GM19463 (cell line): ENCODE results near the gene ANGEL2.
A peak's percentile ranks its signal among the peaks of the same experiment; 100 is the strongest.
"Not testable (repeated sequence)": the region's sequence is repeated elsewhere in the genome, so short reads cannot be mapped to it uniquely, and the experiment has no call there.

ENCODE experiments used
- ATAC-seq: cut with Tn5 transposase; IDR thresholded peaks from one replicate; pipeline ENCODE4 v1.9.1; 2021; ENCODE audit warnings: mild to moderate bottlenecking, moderate library complexity; ENCODE audit not compliant: unreplicated experiment

The ANGEL2 gene

DNA sequence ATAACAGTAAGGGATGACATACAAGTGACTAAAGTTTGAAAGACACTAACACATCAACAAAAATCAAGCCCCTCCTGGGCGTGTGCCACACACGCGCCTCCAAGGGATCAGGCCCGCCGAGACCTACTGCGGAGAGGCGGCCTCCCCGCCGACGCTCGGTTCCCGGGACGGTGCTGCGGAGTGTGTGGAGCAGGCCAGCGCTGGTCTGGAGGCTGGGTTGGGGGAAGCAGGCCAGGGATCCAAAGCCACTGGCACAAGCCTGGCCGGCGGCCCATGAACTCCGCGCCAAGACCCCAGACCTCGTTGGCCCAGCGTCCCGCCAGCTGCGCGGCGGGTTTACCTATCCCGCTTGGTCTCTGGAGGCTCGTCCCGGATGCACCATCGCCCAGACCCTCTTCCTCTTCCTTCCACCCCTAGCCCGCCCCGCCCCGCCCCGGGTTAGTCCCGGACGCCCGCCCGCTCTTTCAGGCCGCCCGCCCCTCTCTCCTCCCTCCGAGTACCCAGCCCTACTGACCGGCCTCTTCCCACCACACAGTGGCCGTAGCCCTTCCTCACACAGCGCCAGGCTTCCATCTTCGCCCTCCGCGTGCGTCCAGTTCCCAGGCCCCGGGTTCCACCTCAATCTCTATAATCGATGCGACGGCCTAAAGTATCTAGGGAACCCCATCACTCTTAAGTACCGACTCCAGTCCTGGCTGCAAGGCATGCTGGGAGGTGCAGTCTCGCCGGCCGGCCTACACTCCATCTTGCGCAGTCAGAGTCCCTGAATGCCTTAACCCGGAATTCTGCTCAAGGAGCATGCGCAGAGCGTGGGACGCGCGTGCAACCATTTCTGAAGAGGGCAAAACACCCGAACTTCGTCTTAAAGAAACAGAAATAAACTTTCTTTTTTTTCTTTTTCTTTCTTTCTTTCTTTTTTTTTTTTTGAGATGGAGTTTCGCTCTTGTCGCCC lies at the start of gene ANGEL2:
Gene ANGEL2 (minus strand): TSS at position 769 of the 952 bp plus-strand sequence. CDS start 196 bp downstream, at position 573.
- peak; percentile 89 for ATAC-seq

- no peak for ATAC-seq
Observed at GRCh38 chr1:213061263-213061662, 45.6 kb upstream of the ANGEL2 start.

DNA sequence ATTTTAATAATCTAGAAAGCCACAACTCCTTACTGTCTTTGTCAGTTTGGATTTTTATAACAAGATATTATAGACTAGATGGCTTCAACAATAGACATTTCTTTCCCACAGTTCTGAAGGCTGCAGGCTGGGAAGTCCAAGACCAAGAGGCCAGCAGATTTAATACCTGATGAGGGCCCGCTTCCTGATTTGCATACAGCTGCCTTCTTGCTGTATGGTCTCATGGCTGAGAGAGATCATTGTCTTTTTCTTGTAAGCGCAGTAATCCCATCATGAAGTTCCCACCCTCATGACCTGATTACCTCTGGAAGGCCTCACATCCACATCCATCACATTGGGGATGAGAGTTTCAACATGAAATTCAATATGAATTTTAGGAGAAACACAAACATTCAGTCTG lies 45.2 kb upstream of the ANGEL2 start:
- ATAC-seq = no peak

- no peak for ATAC-seq
Observed at GRCh38 chr1:213057264-213058059, 41.8 kb upstream of the ANGEL2 start.

- ATAC-seq = no peak
Observed at GRCh38 chr1:213055767-213056166, 40.1 kb upstream of the ANGEL2 start.

DNA sequence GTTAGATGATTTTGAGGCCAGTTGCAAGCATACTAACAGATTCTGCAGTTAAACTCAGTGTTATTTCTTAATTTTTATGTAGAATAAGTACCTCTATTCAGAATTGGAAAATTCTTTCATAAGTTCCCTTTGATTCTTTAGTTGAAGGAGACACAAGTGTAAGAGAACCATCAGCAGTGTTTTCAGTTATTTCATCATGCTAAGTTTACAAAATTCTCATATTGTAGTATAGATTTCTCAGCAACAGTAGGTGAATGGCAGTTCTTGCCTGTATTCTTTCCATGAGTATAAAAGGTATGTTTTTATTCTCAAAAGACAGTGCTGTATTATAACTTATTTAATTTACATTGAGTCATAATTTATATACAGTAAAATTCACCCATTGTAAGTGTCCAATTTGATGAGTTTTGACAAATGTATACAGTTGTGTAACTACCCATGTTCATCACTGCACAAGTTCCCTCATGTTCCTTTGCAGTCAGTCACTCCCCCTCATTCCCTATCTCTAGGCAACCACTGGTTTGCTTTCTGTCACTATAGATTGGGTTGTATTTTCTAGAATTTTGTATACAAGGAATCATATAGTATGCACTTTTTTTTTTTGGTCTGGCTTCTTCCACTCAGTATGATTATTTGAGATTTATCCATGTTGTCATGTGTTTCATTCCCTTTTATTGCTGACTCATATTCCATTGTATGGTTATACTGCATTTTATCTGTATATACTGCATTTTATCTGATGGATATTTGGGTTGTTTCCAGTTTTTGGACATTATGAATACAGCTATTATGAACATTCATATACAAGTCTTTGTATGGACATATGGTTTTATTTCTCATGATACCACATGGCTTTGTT lies 39.3 kb upstream of the ANGEL2 start:
- ATAC-seq = no peak

GRCh38 chr1:213054142-213054541 lies 38.5 kb upstream of the ANGEL2 start:
- ATAC-seq = no peak

DNA sequence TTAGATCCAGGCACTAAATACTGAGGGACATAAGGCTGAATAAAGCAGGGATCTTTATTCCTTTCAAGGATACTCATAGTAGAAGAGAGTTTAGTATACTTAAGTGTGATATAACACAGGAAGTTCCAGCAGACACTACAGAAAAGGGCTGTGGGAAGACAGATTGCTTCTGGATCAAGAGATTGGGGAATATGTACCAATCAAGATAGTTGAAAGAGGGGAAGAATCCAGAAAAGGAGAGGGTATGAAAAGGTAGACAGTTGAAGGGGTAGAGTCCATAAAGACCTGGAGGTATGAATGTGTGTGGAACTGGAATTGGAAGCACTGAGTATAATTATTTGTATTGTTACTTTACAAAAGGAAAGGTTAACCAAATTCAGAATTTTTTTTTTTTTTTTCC lies 37.8 kb upstream of the ANGEL2 start:
- ATAC-seq = no peak

DNA sequence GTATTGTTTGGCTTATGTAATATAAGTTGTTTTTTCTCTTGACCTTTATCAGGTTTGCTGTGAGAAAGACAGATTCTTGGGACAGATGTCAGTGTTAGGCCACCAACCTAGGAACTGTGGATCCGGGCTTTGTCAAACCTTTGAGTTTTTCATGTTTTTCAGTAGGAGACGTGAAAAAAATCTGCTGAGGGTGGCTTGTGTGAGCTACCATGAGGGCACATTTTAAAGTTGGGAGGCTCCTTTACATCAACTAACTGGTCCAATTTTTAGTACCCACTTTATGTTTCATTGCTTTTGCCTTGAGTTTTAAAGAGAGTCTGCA lies 36.2 kb upstream of the ANGEL2 start:
- ATAC-seq = no peak

DNA sequence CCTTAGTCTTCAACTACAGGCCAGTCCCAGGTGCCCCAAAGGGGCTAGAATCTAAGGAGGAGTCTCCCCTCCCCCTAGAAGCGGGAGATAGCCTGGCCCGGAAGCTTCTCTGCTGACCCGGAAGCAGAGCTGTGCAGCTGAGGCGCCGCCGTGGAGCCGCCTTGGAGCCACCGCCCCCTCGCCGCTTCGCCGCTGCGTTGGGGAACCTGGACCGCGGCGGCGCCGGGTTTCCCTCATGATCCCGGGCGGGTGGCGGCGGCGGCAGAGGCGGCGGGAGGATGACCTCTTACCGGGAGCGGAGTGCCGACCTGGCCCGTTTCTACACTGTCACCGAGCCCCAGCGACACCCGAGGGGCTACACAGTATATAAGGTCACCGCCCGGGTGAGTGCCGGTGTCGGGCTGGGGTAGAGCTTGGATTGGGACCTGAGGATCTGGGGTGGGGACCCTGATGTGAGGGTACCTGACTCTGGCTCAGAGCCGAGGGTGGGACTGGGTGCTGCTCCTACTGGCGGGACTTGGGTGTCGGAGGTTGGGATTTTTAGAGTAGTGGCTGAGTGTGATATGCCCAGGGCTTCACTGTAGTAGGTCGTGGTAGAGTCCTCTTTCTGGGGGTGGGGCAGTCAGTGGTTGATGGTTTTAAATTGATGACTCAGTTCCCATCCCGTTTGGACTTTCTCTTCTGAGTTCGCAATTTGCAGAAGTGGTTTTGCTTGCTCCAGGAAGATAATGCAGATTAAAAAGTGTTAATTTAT lies 35.6 kb upstream of the ANGEL2 start, which contains the start of gene RPS6KC1:
Gene RPS6KC1 (plus strand): TSS at position 115 of the 754 bp plus-strand sequence. CDS start 164 bp downstream, at position 279.
- peak; percentile 98 for ATAC-seq

- ATAC-seq = peak; percentile 14
Observed at GRCh38 chr1:213050745-213051126, 35.1 kb upstream of the ANGEL2 start.

DNA sequence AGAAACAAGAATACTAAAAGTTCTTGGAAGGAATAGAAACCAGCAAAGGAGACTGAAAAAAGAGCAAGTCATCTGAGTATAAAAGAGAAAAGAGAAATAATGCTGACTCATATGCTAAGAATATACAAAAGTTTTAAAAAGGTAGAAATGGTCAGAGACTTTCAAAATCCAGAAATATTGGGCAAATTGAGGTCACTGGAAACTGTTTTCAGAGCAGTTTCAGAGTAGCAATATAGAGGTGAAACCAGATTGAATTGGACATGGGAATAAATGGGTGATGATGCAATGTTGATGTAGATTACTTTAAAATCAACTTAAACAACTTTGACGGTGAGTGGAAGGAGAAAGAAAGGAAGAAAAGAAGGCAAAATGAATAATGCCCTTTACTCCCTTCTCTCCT lies 33.6 kb upstream of the ANGEL2 start:
- ATAC-seq = no peak

DNA sequence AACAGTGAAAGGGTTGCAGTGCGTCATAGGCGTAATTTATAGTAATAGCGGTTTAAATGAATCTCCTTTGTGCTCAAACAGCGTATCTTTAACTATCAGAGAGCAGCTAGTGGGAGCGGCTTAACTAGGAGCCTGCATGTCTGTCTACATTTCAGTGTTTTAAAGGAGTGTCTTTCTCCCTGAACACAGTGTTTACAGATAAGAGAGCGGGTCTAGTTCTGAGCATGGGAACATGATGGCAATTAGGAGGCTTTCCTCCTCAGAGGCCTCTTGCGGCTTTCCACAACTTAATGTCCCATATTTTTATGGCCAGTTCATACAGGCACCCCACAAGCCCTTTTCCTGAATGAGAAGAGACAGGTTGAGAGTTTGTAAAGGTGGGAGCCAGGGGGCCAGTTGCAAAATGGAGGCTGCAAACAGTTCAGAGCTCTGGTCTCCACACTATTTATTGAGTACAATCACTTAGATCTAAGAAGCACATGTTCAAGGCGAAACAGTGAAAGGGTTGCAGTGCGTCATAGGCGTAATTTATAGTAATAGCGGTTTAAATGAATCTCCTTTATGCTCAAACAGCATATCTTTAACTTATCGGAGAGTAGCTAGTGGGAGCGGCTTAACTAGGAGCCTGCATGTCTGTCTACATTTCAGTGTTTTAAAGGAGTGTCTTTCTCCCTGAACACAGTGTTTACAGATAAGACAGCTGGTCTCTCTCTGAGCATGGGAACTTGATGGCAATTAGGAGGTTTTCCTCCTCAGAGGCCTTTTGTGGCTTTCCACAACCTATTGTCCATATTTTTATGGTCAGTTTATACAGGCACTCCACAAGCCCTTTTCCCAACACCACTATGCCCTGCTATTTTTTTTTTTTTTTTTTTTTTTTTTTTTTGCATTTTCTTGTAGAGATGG lies 29.9 kb upstream of the ANGEL2 start:
- ATAC-seq = not testable (repeated sequence)

DNA sequence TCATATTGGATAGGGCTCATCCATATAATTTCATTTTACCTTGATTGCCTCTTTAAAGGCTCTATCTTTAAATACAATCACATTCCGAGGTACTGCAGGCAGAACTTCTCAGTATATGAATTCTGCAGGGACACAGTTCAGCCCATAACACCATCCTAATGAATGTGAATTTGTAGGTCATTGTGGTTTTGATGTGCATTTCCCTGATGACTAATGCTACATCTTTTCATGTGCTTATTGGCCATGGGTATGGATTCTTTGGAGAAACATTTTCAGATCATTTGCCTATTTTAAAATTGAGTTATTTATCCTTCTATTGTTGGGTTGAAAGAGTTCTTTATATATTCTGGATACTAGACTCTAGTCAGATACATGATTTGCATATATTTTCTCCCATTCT lies 25.8 kb upstream of the ANGEL2 start:
- no peak for ATAC-seq

DNA sequence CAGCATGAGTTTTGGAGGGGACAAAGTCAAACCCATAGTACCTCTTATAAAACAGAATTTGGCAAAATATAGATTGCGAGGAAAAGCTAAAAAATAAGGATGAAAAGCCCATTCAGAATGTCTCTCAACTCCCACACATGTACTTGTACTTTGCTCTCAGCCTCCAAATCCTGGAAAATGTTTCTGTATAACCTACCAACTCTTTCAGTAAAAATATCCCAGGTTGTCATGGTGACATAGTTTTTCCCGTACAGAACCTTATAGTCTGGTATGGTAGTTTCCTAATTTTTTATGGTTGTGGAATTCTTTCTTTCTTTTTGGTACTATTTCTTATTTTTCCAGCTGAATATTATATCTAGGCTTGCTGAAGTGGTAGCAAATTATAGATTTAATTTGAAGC lies 19.9 kb upstream of the ANGEL2 start:
- ATAC-seq = no peak

- ATAC-seq = no peak
Observed at GRCh38 chr1:213034713-213035112, 19.0 kb upstream of the ANGEL2 start.

DNA sequence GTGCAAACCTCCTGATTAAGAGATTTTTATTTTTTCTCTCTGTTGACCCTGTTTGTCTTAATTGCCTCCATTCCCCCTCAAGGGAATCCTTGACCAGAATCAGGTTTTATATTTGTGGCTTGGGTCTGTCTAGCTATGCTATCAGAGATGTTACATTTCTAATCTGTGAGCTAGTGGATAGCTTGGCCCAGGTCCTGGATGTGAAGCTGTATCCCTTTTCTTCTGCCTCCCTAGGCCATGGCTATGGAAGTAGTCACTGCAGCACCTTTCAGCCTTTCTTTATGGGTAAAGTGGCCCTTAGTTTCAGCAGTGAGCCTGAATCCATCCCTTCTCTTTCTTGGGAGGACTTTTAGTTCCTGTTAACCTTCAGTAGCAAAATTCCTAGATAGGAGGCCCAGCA lies 17.0 kb upstream of the ANGEL2 start:
- no peak for ATAC-seq

DNA sequence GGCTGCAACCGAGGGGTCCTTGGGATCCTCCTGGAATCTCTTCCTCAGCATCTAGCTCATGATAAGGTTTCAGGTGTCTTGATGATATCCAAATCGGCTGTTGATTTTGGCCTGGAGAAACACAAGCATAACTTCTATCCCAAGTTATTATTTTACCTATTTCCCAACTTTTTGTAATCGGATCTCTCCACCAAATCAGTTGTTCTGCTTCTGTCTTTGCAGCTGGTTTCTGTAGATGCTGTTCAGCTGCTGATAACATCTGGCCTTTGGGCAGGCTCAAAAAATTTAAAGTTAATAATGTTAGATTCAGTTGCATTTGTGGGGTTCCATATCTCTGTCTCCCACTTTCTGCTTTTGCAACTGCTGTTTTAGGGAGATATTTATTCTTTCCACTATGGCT lies 11.4 kb upstream of the ANGEL2 start:
- not testable (repeated sequence) for ATAC-seq

DNA sequence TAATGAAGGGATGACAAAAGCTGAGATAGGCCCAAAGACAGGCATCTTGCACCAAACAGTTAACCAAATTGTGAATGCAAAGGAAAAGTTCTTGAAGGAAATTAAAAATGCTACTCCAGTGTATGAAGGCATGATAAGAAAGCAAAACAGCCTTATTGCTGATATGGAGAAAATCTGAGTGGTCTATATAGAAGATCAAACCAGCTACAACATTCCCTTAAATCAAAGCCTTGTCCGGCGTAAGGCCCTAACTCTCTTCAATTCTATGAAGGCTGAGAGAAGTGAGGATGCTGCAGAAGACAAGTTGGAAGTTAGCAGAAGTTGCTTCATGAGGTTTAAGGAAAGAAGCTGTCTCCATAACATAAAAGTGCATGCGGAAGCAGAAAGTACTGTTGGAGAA lies 4.3 kb upstream of the ANGEL2 start:
- ATAC-seq = no peak
